Endothelial cell of umbilical vein (primary cell): ENCODE measurements around the gene VPS45. TPM values are rescaled to one million over a fixed set of nuclear protein-coding genes. Genes with fewer than 3 reads are reported as not detected.

Source experiments
- BruUV-seq: library from RNA; stranded (reverse); fragments of 400-500 nt; replicated peaks from 2 replicates; lab custom pipeline; 2021; lab: Mats Ljungman, UMichigan
- CTCF ChIA-PET: fragments of 300-600, 350-600 bp; sonication (Branson Sonifier 250); formaldehyde crosslinking; loops from one replicate; lab custom pipeline; 2021; ENCODE audit warnings: antibody characterized with exemption, inconsistent platforms; lab: Charles Lee
- POLR2A ChIA-PET: fragments of 300-600, 350-600 bp; sonication (Branson Sonifier 250); formaldehyde crosslinking; loops from one replicate; lab custom pipeline; 2021; ENCODE audit warnings: antibody characterized with exemption, inconsistent platforms; lab: Charles Lee
- DNase-seq: peaks from one replicate; pipeline ENCODE4 v3.0.0-alpha.2; 2011; ENCODE audit warnings: low read depth, low spot score
- FAIRE-seq: peaks from 2 replicates; lab custom pipeline; 2011; peaks lifted over from hg19 to GRCh38; lab: Jason Lieb, UNC
- H2AFZ ChIP-seq: 2 replicates; pipeline ENCODE4 v1.6.0; 2012; ENCODE audit warnings: low read depth, low read length, control low read depth, inconsistent platforms
- H3K27ac ChIP-seq: 2 replicates; pipeline ENCODE4 v1.5.1; 2011; ENCODE audit warnings: low read depth, mild to moderate bottlenecking, control low read depth, low read length, moderate library complexity; ENCODE audit not compliant: insufficient read depth
- H3K27me3 ChIP-seq, 2 experiments: 2 replicates each; pipeline versions ENCODE4 v1.6.0 to v1.6.1; 2011; ENCODE audit warnings: low read length in 2 of 2, mixed read lengths in 1 of 2; ENCODE audit not compliant: control insufficient read depth in 2 of 2, insufficient read depth in 2 of 2
- H3K36me3 ChIP-seq, 2 experiments: 2 replicates in 1 of 2; 3 replicates in 1 of 2; pipeline ENCODE4 v1.5.1; 2011; ENCODE audit warnings: low read length in 2 of 2, mild to moderate bottlenecking in 1 of 2, moderate library complexity in 1 of 2; ENCODE audit not compliant: control insufficient read depth in 2 of 2, insufficient read depth in 2 of 2; ENCODE audit errors: extremely low read depth in 1 of 2
- H3K4me1 ChIP-seq: 3 replicates; pipeline ENCODE4 v1.5.1; 2011; ENCODE audit warnings: mild to moderate bottlenecking, low read length; ENCODE audit not compliant: control insufficient read depth, insufficient read depth; ENCODE audit errors: extremely low read depth
- H3K4me2 ChIP-seq: 2 replicates; pipeline ENCODE4 v1.6.1; 2011; ENCODE audit warnings: low read length, control low read depth, mixed read lengths; ENCODE audit not compliant: insufficient read depth
- H3K4me3 ChIP-seq, 3 experiments: fragments of 200-600 bp in 1 of 3; sonication (generic), shearing (Covaris generic) in 1 of 3; replicated peaks in 1 of 3; 2 replicates each; pipeline ENCODE4 v1.5.1; 2011 to 2016; ENCODE audit warnings: control low read depth in 3 of 3, low read length in 3 of 3, mild to moderate bottlenecking in 2 of 3, inconsistent platforms in 1 of 3, low read depth in 1 of 3, moderate library complexity in 1 of 3; ENCODE audit not compliant: insufficient read depth in 1 of 3
- H3K79me2 ChIP-seq: 2 replicates; pipeline ENCODE4 v1.6.0; 2012; ENCODE audit warnings: low read length, inconsistent platforms; ENCODE audit not compliant: control insufficient read depth, insufficient read depth
- H3K9ac ChIP-seq: replicated peaks from 2 replicates; pipeline ENCODE3; 2011; ENCODE audit warnings: low read length, control low read depth; ENCODE audit not compliant: insufficient read depth; ENCODE audit errors: extremely low read depth
- H3K9me1 ChIP-seq: replicated peaks from 3 replicates; pipeline ENCODE4 v1.6.0; 2011; ENCODE audit warnings: mild to moderate bottlenecking, low read length; ENCODE audit not compliant: control insufficient read depth, insufficient read depth; ENCODE audit errors: extremely low read depth
- H3K9me3 ChIP-seq: replicated peaks from 2 replicates; pipeline ENCODE4 v1.5.1; 2012; ENCODE audit warnings: low read length, inconsistent platforms; ENCODE audit not compliant: control insufficient read depth, insufficient read depth
- H4K20me1 ChIP-seq: replicated peaks from 2 replicates; pipeline ENCODE3; 2011; ENCODE audit warnings: mild to moderate bottlenecking, low read length; ENCODE audit not compliant: control insufficient read depth, insufficient read depth; ENCODE audit errors: extremely low read depth
- EZH2 ChIP-seq: IDR thresholded peaks from 2 replicates; pipeline ENCODE4 v1.6.1; 2012; ENCODE audit warnings: borderline replicate concordance, low read depth, mild to moderate bottlenecking, moderate library complexity, low read length, inconsistent platforms; ENCODE audit not compliant: severe bottlenecking
- FOS ChIP-seq: IDR thresholded peaks from 2 replicates; pipeline ENCODE4 v1.6.1; 2011; ENCODE audit warnings: mild to moderate bottlenecking, low read length, moderate library complexity, borderline replicate concordance; ENCODE audit not compliant: insufficient read depth
- GATA2 ChIP-seq: IDR thresholded peaks from 2 replicates; pipeline ENCODE4 v1.7.0; 2011; ENCODE audit warnings: low read depth, mild to moderate bottlenecking, moderate library complexity, mixed read lengths, low read length; ENCODE audit not compliant: insufficient read length, insufficient read depth
- JUN ChIP-seq: IDR thresholded peaks from 2 replicates; pipeline ENCODE4 v1.6.1; 2011; ENCODE audit warnings: borderline replicate concordance, low read depth; ENCODE audit not compliant: insufficient read length, insufficient read depth
- MYC ChIP-seq: IDR thresholded peaks from one replicate; pipeline ENCODE4 v1.6.1; 2011; ENCODE audit warnings: mild to moderate bottlenecking, low read depth, low read length
- POLR2A ChIP-seq: IDR thresholded peaks from 2 replicates; pipeline ENCODE4 v1.6.1; 2012; ENCODE audit warnings: low read depth, mild to moderate bottlenecking, control low read depth, low read length
- POLR2AphosphoS5 ChIP-seq: IDR thresholded peaks from 2 replicates; pipeline ENCODE4 v1.6.1; 2012; ENCODE audit warnings: low read depth, mild to moderate bottlenecking, control low read depth, low read length, moderate library complexity; ENCODE audit not compliant: insufficient read depth
- dilution Hi-C: fragments of 300-500 bp; cut with MboI; formaldehyde crosslinking; loops from one replicate; pipeline ENCODE4 v1.15.0; 2019; ENCODE audit warnings: low sequenced_read_pairs; ENCODE audit not compliant: extremely low pct_ligation_motif_present
- intact Hi-C: fragments of 100-400 bp; cut with micrococcal nuclease; formaldehyde crosslinking; loops from one replicate; pipeline ENCODE4 v1.10.0; 2022
- polyA plus RNA-seq, 4 experiments: library from polyadenylated mRNA; depleted of rRNA in 3 of 4; stranded (reverse) in 3 of 4; unstranded in 1 of 4; fragments of >200 nt; gene quantifications; 2 replicates each; pipeline versions ENCODE4 v1.2.1 to v1.2.3, GENCODE V29; 2011 to 2012; ENCODE audit warnings: missing spikeins in 1 of 4
- total RNA-seq: library from RNA; stranded (reverse); gene quantifications from 2 replicates; pipeline ENCODE4 v1.2.3, GENCODE V29; 2021
- TF ChIP-seq, protein P1 (sequence below): IDR thresholded peaks from 2 replicates; pipeline ENCODE4 v1.6.1; 2011; ENCODE audit not compliant: insufficient read depth, insufficient read length
- TF ChIP-seq, protein P2 (sequence below), 2 donors: IDR thresholded peaks; 1 replicate in 1 of 2; 2 replicates in 1 of 2; pipeline ENCODE4 v1.5.1; 2011; ENCODE audit warnings: low read length in 2 of 2, mild to moderate bottlenecking in 2 of 2, moderate library complexity in 2 of 2, control low read depth in 1 of 2, inconsistent platforms in 1 of 2, low read depth in 1 of 2; ENCODE audit not compliant: insufficient read depth in 1 of 2; ENCODE audit errors: extremely low read depth in 1 of 2

Gene VPS45
- total and polyA plus RNA-seq, 2 donors (not counting 3 experiments of a cell fraction or from before 2014, with no cell fraction given), result 24.8 to 43.7 TPM

DNA sequence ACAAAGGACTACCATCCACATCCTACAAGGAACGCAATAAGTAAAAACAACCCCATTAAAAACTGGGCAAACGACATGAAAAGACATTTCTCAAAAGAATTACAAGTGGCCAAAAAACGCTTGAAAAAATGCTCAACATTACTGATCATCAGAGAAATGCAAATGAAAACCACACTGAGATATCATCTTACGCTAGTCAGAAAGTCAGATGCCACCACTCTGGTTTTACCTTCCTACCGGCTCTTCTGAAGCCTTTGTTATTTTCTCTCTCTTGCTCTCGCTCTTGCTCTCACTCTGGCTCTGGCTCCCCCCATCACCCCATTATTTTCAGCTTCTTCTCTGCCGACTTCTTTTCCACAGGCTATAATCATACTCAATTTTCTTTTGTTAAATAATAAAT, 38.8 kb downstream of the VPS45 start:
- FAIRE-seq, result no peak
- no peak overlapping the region for H2AFZ ChIP-seq
- TF ChIP-seq POLR2AphosphoS5 (no peak), FOS (no peak), POLR2A (no peak), JUN (no peak), MYC (no peak), GATA2 (no peak), EZH2 (no peak)
- TF ChIP-seq, protein P1, sequence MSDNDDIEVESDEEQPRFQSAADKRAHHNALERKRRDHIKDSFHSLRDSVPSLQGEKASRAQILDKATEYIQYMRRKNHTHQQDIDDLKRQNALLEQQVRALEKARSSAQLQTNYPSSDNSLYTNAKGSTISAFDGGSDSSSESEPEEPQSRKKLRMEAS, result no peak
- TF ChIP-seq, protein P2, sequence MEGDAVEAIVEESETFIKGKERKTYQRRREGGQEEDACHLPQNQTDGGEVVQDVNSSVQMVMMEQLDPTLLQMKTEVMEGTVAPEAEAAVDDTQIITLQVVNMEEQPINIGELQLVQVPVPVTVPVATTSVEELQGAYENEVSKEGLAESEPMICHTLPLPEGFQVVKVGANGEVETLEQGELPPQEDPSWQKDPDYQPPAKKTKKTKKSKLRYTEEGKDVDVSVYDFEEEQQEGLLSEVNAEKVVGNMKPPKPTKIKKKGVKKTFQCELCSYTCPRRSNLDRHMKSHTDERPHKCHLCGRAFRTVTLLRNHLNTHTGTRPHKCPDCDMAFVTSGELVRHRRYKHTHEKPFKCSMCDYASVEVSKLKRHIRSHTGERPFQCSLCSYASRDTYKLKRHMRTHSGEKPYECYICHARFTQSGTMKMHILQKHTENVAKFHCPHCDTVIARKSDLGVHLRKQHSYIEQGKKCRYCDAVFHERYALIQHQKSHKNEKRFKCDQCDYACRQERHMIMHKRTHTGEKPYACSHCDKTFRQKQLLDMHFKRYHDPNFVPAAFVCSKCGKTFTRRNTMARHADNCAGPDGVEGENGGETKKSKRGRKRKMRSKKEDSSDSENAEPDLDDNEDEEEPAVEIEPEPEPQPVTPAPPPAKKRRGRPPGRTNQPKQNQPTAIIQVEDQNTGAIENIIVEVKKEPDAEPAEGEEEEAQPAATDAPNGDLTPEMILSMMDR (IDR thresholded peaks at IDR 0.05; ENCODE audit: extremely low read depth in 1 of 2, insufficient read depth in 1 of 2, low read depth in 1 of 2, low read length in 2 of 2), result no peak
- no peaks in the 10 kb centered on the region for H3K27me3 ChIP-seq
- CTCF ChIA-PET, result no interaction called here
- no peaks in the 10 kb centered on the region for H3K9me3 ChIP-seq
- no peaks in the 10 kb centered on the region for H3K79me2 ChIP-seq
- BruUV-seq, result no TSS peak
- no peak for DNase-seq
- dilution Hi-C loops, result no loop called here
- no peaks in the 10 kb centered on the region for H3K36me3 ChIP-seq
- no peak overlapping the region for H3K9ac ChIP-seq
- no peaks in the 10 kb centered on the region for H3K9me1 ChIP-seq
- intact Hi-C loops, result no loop called here
- no peak overlapping the region for H3K4me3 ChIP-seq
- peaks cover 17% of the 10 kb centered on the region for H3K4me1 ChIP-seq
- no peak overlapping the region for H3K27ac ChIP-seq
- no peak overlapping the region for H3K4me2 ChIP-seq
- no peaks in the 10 kb centered on the region for H4K20me1 ChIP-seq
- POLR2A ChIA-PET, result no interaction called here
